SU-DHL-6 (cell line): ENCODE data around the gene PRX.

Experiments used
- CTCF ChIP-seq: fragments of 200-600 bp; sonication (generic); IDR thresholded peaks from one replicate; pipeline ENCODE4 v1.5.1; 2017; ENCODE audit warnings: antibody characterized with exemption, mild to moderate bottlenecking, low read length, moderate library complexity; ENCODE audit not compliant: insufficient read depth, poor library complexity, severe bottlenecking
- EZH2phosphoT487 ChIP-seq: fragments of 200-600 bp; sonication (generic), shearing (Covaris generic); conservative IDR thresholded peaks from 2 replicates; pipeline ENCODE4 v1.6.1; 2018; ENCODE audit warnings: mild to moderate bottlenecking, antibody characterized with exemption, low read length, moderate library complexity, mixed read lengths

GRCh38 chr19:40348125-40348913 lies 64.9 kb downstream of the PRX start, which contains the start of the genes C19orf47 and PLD3:
- no peak for TF ChIP-seq CTCF
- no peak for TF ChIP-seq EZH2phosphoT487
